Mesodermal cell (in vitro differentiated cells): Measurements from ENCODE around the gene PRLR.
"Not testable (repeated sequence)": the region's sequence is repeated elsewhere in the genome, so short reads cannot be mapped to it uniquely, and the experiment has no call there.

Experiments used
- H3K27ac ChIP-seq: 2 replicates; pipeline ENCODE4 v1.7.0; 2013; ENCODE audit warnings: mild to moderate bottlenecking, low read depth, low read length, moderate library complexity; ENCODE audit not compliant: severe bottlenecking
- H3K36me3 ChIP-seq: 2 replicates; pipeline ENCODE4 v1.7.1; 2013; ENCODE audit warnings: mild to moderate bottlenecking, low read length, moderate library complexity; ENCODE audit not compliant: control insufficient read depth, insufficient read depth
- H3K4me1 ChIP-seq: one replicate; pipeline ENCODE4 v1.7.1; 2013; ENCODE audit warnings: mild to moderate bottlenecking, low read length; ENCODE audit not compliant: insufficient read depth, control insufficient read depth, poor library complexity, severe bottlenecking
- H3K4me3 ChIP-seq: 2 replicates; pipeline ENCODE4 v1.7.0; 2013; ENCODE audit warnings: low read length, control low read depth, mild to moderate bottlenecking; ENCODE audit not compliant: insufficient read depth, poor library complexity, severe bottlenecking; ENCODE audit errors: extremely low read depth
- H3K9me3 ChIP-seq: 2 replicates; pipeline ENCODE4 v1.7.1; 2013; ENCODE audit warnings: mild to moderate bottlenecking, low read length, moderate library complexity; ENCODE audit not compliant: control insufficient read depth
- WGBS, 2 experiments: methylation state at CpG; one replicate each; pipeline ENCODE4 v1.1.5; 2013; ENCODE audit warnings: missing lambda C conversion rate in 2 of 2; ENCODE audit not compliant: insufficient coverage in 2 of 2; 5-methylcytosine and 5-hydroxymethylcytosine counted together

Gene PRLR

GRCh38 chr5:35195472-35195852, 34.8 kb downstream of the PRLR start:
- H3K4me3 ChIP-seq = no peak overlapping the region
- no peaks in the 10 kb centered on the region for H3K36me3 ChIP-seq
- no peaks in the 10 kb centered on the region for H3K9me3 ChIP-seq
- 92 to 98% methylated on average over 4 of the region's 5 CpGs for WGBS, 2 experiments
- H3K27ac ChIP-seq = no peak overlapping the region
- H3K4me1 ChIP-seq = no peaks in the 10 kb centered on the region

DNA sequence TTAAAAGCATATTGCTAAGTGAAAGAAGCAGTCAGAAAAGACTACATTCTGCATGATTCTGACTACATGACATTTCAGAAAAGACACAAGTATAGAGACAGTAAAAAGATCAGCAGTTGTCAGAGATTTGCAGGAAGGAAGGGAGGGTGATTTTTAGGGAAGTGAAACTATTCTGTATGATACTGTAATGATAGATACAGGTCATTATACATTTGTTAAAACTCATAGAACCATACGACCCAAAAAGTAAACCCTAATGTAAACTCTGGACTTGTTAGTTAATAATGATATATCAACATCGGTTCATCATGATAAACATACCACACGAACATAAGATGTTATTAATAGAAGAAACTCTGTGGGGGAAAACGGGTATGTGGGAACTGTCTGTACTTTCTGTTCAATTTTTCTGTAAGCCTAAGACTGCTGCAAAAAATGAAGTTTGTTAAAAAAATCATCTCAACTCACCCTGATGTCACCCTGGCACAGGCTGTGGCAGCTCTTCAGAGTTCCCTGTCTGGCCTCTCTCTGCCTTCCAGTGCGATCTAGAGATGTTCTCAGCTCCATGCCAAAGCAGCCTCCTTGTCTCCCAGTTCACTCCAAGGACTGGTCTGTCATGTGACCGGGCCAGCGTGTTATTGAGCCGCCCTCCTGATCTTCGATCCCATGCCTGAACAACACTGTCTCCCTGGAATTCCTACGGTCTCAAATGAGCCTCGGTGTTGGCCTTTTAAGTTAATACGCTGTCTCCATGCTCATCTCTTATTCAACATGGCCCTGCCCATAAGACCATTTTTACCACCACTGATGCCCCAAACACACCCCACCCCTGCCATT, 35.4 kb downstream of the PRLR start:
- H3K4me1 ChIP-seq = no peaks in the 10 kb centered on the region
- H3K36me3 ChIP-seq = no peaks in the 10 kb centered on the region
- no peaks in the 10 kb centered on the region for H3K9me3 ChIP-seq
- H3K27ac ChIP-seq = no peak overlapping the region
- WGBS, 2 experiments = 92 to 94% methylated on average over 8 of the region's 12 CpGs
- no peak overlapping the region for H3K4me3 ChIP-seq

- no peak overlapping the region for H3K4me3 ChIP-seq
- no peaks in the 10 kb centered on the region for H3K9me3 ChIP-seq
- no peaks in the 10 kb centered on the region for H3K36me3 ChIP-seq
- no peaks in the 10 kb centered on the region for H3K4me1 ChIP-seq
- 100% methylated on average over 1 of the region's 1 CpG for WGBS, 2 experiments
- no peak overlapping the region for H3K27ac ChIP-seq
Measured at GRCh38 chr5:35192506-35192905, 37.8 kb downstream of the PRLR start.

- H3K4me3 ChIP-seq, H3K27ac ChIP-seq, H3K4me1 ChIP-seq, H3K36me3 ChIP-seq, H3K9me3 ChIP-seq: not testable (repeated sequence)
- WGBS, 2 experiments = 100% methylated on average over 1 of the region's 2 CpGs; no CpG with 5 or more reads in 1 of the 2 experiments
Measured at GRCh38 chr5:35189801-35190200, 40.5 kb downstream of the PRLR start.

DNA sequence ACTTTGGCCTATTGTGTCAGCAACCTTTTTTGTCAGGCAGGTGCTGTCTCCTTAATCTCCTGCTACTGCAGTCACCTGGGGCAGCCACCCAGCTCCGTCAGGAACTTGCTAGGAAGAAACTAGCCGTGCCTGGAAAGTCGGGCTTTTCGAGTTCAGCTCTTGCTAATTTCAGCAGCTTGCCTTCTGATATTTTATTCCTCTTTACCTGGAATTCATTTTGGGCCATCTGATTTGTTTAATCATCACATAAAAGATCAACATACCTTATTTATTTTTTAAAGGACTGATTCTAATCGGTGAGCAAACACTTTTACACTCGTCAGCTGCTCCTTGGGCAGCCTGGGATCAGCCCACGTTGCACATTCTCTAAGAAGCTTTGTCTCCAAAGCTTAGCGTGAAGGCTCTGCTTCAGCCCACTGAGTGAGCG, 42.2 kb downstream of the PRLR start:
- Histone ChIP-seq H3K27ac (no peak overlapping the region), H3K36me3 (no peaks in the 10 kb centered on the region), H3K4me3 (no peak overlapping the region), H3K4me1 (no peaks in the 10 kb centered on the region), H3K9me3 (no peaks in the 10 kb centered on the region)
- WGBS, 2 experiments = 81 to 89% methylated on average over 9 of the region's 9 CpGs

- not testable (repeated sequence) for H3K9me3 ChIP-seq, H3K36me3 ChIP-seq, H3K4me1 ChIP-seq, H3K27ac ChIP-seq, H3K4me3 ChIP-seq
- WGBS, 2 experiments = 88% methylated on average over 1 of the region's 3 CpGs; no CpG with 5 or more reads in 1 of the 2 experiments
Measured at GRCh38 chr5:35187621-35188020, 42.7 kb downstream of the PRLR start.

GRCh38 chr5:35186749-35187148, 43.5 kb downstream of the PRLR start:
- Histone ChIP-seq H3K4me1 (no peaks in the 10 kb centered on the region), H3K9me3 (no peaks in the 10 kb centered on the region), H3K27ac (no peak overlapping the region), H3K36me3 (no peaks in the 10 kb centered on the region), H3K4me3 (no peak overlapping the region)
- 94 to 97% methylated on average over 4 to 5 of the region's 5 CpGs for WGBS, 2 experiments

GRCh38 chr5:35185518-35185917, 44.8 kb downstream of the PRLR start:
- 83 to 97% methylated on average over 1 to 3 of the region's 4 CpGs for WGBS, 2 experiments
- Histone ChIP-seq H3K4me3 (no peak overlapping the region), H3K27ac (no peak overlapping the region), H3K36me3 (no peaks in the 10 kb centered on the region), H3K4me1 (no peaks in the 10 kb centered on the region), H3K9me3 (no peaks in the 10 kb centered on the region)

- no peaks in the 10 kb centered on the region for H3K9me3 ChIP-seq
- WGBS, 2 experiments = 100% methylated on average over 1 of the region's 1 CpG; no CpG with 5 or more reads in 1 of the 2 experiments
- no peak overlapping the region for H3K27ac ChIP-seq
Measured at GRCh38 chr5:35183556-35183955, 46.7 kb downstream of the PRLR start.

DNA sequence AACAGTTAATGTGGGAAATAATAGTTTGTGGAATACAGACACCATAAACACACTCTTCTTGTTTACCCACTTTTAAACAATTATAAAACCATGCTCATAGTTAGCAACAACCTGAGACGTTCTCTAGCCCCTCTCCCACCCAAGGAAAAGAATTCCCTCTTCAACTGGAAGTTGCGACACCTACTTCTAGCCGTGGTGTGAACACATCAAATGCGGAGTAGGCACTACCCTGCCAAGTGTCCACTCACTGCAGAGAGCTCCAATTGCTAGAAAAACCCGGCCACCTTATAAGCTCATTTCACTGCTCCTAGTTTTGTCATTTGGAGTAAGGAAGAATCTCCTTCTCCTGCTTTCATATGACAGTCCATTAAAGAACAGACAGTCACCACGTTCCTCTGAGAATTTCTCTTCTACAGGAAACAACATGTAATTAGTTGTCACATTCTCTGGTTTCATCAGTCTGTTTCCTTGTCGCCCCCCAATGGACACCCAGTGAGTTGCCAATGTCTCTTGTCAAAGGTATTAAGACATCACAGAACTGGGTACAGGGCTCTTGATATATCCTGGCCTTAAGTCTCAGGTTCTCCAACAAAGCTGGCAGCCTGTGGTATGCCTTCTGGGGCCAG, 47.3 kb downstream of the PRLR start:
- Histone ChIP-seq H3K27ac (no peak overlapping the region), H3K36me3 (no peaks in the 10 kb centered on the region), H3K4me1 (no peaks in the 10 kb centered on the region), H3K9me3 (no peaks in the 10 kb centered on the region), H3K4me3 (no peak overlapping the region)
- WGBS, 2 experiments = 50 to 63% methylated on average over 5 to 7 of the region's 7 CpGs

More at GRCh38 chr5:35183556-35183955, 46.7 kb downstream of the PRLR start:
- no peaks in the 10 kb centered on the region for H3K36me3 ChIP-seq
- H3K4me3 ChIP-seq = no peak overlapping the region
- H3K4me1 ChIP-seq = no peaks in the 10 kb centered on the region

- H3K27ac ChIP-seq = no peak overlapping the region
- no peak overlapping the region for H3K4me3 ChIP-seq
- WGBS, 2 experiments = 100% methylated on average over 1 of the region's 1 CpG
- H3K9me3 ChIP-seq = no peaks in the 10 kb centered on the region
- no peaks in the 10 kb centered on the region for H3K36me3 ChIP-seq
- no peaks in the 10 kb centered on the region for H3K4me1 ChIP-seq
Measured at GRCh38 chr5:35182486-35182885, 47.8 kb downstream of the PRLR start.
